GM21381 (cell line): ENCODE measurements around the gene MOSMO.
"Not testable (repeated sequence)": the region's sequence is repeated elsewhere in the genome, so short reads cannot be mapped to it uniquely, and the experiment has no call there.

Source experiments
- ATAC-seq: cut with Tn5 transposase; IDR thresholded peaks from one replicate; pipeline ENCODE4 v1.9.1; 2021; ENCODE audit warnings: mild to moderate bottlenecking, moderate library complexity; ENCODE audit not compliant: unreplicated experiment

Gene MOSMO

GRCh38 chr16:22043882-22044281 lies 36.0 kb downstream of the MOSMO start:
- not testable (repeated sequence) for ATAC-seq

GRCh38 chr16:22045888-22046287 lies 38.0 kb downstream of the MOSMO start:
- ATAC-seq = not testable (repeated sequence)

GRCh38 chr16:22050963-22051362 lies 43.1 kb downstream of the MOSMO start:
- ATAC-seq = no peak

DNA sequence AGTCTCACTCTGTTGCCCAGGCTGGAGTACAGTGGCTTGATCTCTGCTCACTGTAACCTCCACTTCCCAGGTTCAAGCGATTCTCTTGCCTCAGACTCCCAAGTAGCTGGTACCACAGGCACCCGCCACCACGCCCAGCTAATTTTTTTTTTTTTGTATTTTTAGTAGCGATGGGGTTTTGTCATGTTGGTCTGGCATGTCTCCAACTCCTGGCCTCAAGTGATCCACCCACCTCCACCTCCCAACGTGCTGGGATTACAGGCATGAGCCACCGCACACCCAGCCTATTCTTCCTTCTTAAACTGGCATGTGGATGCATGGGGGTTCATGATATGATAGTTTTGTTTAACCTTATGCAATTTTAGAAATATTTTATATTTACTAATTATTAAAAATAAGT lies 45.1 kb downstream of the MOSMO start:
- no peak for ATAC-seq

DNA sequence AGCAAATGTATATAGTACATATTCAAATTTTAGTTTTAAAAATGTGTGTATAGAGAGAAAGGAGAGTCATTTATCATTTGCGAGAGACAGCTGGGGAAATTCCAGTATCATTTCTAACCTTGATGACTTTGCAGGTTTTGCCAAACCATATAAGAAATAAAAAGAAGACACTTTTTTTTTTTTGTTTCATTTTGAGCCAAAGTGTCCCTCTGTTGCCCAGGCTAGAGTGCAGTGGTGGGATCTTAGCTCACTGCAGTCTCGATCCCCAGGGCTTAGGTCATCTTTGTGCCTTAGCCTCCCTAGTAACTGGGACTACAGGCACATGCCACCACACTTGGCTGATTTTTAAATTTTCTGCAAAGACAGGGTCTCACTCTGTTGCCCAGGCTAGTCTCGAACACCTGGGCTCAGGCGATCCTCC lies 46.0 kb downstream of the MOSMO start:
- no peak for ATAC-seq

- ATAC-seq = no peak
Measured at GRCh38 chr16:22054847-22055590, 47.1 kb downstream of the MOSMO start.

GRCh38 chr16:22055881-22056280 lies 48.0 kb downstream of the MOSMO start:
- ATAC-seq = no peak

- no peak for ATAC-seq
Measured at GRCh38 chr16:22063888-22064467, 56.1 kb downstream of the MOSMO start.

DNA sequence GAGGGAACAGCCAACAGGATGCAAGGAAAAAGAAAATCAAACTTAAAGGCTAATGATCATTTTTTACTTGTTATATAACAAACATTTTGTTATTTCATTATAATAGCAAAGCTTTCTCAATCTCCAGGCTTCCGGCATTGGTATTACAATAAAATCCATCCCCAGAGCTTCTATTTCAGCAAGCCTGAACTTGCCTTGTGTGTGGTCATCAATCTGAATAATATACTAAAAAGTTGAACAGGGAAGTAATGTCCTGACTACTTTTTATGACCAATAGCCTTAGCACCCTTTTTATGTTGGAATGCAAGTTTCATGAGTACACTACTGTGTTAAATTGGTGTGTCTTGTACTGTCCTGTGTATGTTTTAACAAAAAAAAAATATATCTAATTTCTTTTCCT lies 57.3 kb downstream of the MOSMO start:
- ATAC-seq = no peak

DNA sequence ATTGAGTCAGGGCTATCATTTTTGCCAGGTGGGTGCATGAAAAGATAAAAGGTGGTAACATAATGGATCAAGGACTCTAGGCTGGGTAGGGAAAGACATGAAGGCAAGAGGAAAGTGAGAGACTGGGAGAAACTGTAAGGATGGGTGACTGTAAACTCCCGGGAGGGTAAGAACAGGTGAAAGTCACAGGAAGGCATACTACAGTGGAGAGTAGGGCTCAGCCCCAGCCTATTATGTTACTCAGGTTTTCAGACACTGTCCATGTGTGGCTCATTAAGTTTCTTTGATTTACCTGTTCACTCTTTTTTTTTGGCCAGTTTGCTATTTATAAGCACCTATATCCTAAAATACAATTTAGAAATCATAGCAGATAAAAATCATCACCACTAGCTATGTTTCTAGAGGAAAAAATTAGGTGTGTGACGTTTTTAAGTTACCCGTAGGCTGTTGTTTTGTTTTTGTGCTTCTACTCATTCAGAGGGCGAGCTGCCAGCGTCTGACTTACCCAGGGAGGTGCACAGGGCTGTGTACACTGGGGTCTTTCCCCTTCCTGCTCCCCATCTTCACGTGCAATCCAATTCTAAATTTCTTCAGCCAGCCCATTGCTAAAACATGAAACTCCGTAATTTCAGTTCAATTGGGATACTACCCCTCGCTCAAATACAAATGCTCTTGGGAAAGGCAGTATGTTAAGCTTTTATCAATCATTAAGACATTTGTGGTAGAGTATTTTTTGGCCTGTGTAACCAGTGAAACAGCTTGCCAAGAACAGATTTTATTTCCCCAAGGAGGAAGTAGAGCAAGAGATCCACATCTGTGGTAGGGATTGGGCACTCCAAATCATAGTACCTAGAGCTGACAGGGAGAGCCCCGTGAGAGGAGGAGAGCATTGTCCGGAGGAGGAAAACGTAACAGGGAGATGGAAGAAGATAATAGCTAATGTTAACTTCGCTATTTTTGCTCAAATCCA lies 62.7 kb downstream of the MOSMO start:
- ATAC-seq = no peak

DNA sequence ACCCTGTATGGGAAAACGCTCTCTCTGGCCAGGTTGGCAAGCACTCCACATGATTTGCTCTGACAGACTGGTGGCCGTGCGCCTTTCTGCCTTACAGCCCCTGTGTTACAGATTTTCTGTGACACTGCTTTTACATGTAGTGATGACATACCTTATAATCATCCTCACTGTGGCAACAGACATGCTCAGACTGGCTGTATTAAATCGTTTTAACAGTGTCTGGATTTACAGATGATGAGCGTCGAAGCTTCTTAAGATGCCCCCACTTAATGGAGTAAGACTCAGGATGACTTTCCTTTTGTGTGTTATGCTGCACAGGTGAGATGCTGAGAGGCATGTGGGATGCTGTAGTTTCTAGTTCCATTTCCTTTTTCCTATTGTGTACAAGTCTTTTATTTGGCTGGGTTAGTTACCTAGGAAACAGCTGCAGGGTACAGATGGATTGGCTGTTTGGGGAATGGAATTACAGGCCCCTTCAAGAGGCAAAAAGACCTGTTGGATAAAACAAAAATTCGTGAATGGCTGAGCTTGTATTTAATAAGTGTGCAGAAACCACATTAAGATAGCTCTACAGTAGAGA lies 63.5 kb downstream of the MOSMO start:
- no peak for ATAC-seq

DNA sequence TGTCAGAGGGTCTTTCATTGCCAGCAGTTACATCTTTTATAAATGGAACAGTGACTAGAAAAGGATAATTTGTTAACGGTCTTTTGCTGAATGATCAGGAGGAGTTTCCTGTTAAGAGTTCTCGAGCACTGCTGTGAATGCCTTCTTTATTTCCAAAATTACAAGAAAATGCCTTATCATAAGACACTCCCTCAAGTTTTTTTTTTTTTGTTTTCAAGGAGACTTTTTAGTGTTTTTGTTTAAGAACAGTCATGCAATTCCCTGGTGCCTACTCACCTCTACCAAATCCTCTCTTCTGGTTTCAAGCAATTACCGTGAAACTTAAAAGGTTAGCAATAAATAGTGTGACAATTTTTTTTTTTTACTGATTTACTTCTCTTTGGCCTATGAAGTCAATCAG lies 65.4 kb downstream of the MOSMO start:
- no peak for ATAC-seq

DNA sequence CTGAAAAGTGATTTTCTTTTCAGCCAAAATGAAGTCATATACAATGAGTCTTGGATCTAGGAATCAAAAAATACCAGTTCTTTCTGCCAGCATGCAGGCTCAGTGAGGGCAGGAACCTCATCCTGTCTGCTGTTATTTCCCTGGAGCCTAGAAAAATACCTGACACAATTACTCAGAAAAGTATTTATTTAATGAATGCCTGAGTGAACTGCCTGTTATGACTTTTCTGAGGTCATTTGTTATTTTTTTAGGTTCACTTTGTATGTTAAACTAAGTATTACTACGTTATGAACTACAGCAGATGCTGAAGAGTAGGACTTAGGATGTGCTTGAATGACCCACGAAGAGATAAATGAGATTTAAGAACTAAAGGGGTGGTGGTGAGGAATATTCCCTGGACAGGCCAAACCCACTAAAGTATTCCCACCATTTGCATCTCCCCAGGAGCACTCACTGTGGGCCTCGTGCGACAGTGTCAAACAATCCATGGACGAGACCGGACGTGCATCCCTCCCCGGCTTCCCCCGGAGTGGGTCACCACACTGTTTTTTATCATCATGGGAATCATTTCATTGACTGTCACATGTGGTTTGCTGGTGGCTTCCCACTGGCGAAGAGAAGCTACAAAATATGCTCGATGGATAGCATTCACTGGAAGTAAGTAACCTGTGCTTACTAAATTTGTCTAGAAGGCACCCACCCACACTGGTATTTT lies 67.3 kb downstream of the MOSMO start:
- ATAC-seq = no peak

DNA sequence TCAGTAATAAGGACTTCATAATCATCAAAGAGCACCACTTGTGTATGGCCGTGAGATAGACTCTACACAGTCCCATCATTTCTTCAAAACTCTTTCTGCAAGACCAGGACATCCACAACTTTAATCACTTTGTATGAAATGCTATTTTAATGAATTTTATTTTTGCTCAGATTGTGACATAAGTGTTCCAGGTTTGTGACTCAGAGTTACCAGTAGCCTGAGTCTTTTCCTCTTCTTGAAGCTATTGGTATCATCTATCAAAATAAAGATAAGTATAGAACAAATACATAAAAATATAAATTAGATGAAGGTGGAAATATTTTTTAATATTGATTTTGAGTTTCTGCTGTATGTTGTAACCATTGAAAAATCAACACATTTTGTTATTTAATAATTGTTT lies 67.9 kb downstream of the MOSMO start:
- no peak for ATAC-seq

GRCh38 chr16:22077700-22078313 lies 69.9 kb downstream of the MOSMO start:
- no peak for ATAC-seq

DNA sequence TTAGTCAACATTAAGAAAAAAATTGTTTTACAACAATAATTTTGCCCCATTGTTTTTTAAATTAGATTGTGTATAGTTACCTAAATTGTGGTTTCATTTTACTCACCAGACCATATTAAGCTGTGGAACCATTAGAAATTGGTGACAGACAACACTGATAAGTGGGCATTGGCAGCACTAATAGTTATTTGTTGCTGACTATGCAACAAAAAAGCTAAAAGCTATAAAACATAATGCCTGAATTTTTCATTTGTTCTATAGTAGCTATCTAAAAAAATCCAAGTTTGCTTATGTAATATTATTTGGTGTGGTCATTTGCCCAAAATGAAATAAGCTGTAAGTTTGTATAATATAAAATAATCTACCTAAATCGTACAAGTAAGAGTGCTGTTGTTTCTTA lies 70.7 kb downstream of the MOSMO start:
- ATAC-seq = no peak

DNA sequence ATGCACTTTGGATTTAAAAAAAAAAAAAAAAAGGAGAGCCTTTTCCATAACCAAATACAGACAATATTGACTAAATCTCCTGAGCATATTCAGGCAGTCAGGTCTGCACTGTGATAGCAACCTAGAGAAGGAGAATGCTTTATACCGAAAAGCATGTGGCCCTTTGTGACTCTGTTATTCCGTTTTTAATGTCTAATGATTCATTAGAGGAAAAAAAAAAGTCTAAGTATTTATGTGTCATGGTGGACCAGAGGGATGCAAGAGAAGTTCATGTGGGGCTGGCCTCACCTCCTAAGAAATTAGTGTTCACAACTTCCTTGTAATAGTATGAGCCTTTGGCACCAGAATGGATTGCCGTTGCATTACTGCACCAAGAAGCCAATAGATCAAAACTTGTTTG lies 73.1 kb downstream of the MOSMO start:
- no peak for ATAC-seq

DNA sequence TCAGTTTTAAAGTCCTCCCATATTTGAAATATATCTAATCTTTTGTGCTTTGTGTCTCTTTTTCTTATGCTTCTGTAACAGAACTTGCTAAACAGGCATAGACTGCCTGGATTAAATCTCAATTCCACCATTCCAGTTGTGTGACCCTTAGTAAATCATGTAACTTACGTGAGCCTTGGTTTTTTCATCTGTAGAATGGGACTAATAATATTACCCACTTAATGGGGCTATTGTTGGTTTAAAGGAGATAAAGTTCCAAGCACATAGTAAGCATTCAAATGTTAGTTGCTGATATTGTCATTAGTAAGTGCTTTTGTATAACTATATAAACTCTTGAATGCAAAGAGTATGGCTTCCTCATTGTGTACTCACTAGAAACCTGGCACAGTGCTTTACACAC lies 78.5 kb downstream of the MOSMO start:
- ATAC-seq = no peak

DNA sequence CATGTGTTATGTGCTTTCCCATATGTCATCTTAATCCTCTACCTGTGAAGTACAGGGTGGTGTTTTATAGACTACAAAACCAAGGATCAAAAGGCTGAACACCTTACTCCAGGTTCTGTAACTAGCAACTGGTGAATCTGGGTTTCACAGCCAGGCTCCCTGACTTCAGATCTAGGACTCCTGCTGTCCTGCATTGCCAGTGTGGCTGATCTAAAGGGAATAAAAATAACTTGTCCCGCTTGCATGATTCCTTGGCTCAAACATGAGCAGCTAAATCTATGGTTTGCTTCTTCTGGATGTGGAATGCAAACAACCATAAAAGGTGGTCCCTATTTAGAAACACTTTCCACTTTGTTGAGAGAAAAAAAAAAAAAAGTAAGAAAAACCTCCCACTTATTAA lies 80.7 kb downstream of the MOSMO start:
- no peak for ATAC-seq

- no peak for ATAC-seq
Measured at GRCh38 chr16:22089910-22090309, 82.0 kb downstream of the MOSMO start.
